NB4 (cell line): ENCODE measurements around the gene GID8.
A peak's percentile ranks its signal among the peaks of the same experiment; 100 is the strongest.

Experiments
- DNase-seq: peaks from one replicate; pipeline ENCODE4 v3.0.0; 2010; ENCODE audit warnings: low read depth
- H3K4me3 ChIP-seq: one replicate; pipeline ENCODE4 v1.5.1; 2011; ENCODE audit warnings: mild to moderate bottlenecking, low read depth, low read length, moderate library complexity
- MYC ChIP-seq: IDR thresholded peaks from 2 replicates; pipeline ENCODE4 v1.6.1; 2011; ENCODE audit warnings: low read depth, low read length
- POLR2A ChIP-seq: IDR thresholded peaks from 2 replicates; pipeline ENCODE4 v1.6.1; 2011; ENCODE audit warnings: mild to moderate bottlenecking; ENCODE audit not compliant: insufficient read length; ENCODE audit errors: extremely low read depth
- TF ChIP-seq, protein P1 (sequence below): IDR thresholded peaks from one replicate; pipeline ENCODE4 v1.5.1; 2012; ENCODE audit warnings: low read depth, low read length
- TF ChIP-seq, protein P2 (sequence below): IDR thresholded peaks from 2 replicates; pipeline ENCODE4 v1.6.1; 2011; ENCODE audit warnings: low read depth, low read length

GID8 gene

GRCh38 chr20:62897666-62898065 lies 40.3 kb upstream of the GID8 start:
- no peak overlapping the region for H3K4me3 ChIP-seq
- no peak for DNase-seq
- TF ChIP-seq MYC (no peak), POLR2A (no peak)

DNA sequence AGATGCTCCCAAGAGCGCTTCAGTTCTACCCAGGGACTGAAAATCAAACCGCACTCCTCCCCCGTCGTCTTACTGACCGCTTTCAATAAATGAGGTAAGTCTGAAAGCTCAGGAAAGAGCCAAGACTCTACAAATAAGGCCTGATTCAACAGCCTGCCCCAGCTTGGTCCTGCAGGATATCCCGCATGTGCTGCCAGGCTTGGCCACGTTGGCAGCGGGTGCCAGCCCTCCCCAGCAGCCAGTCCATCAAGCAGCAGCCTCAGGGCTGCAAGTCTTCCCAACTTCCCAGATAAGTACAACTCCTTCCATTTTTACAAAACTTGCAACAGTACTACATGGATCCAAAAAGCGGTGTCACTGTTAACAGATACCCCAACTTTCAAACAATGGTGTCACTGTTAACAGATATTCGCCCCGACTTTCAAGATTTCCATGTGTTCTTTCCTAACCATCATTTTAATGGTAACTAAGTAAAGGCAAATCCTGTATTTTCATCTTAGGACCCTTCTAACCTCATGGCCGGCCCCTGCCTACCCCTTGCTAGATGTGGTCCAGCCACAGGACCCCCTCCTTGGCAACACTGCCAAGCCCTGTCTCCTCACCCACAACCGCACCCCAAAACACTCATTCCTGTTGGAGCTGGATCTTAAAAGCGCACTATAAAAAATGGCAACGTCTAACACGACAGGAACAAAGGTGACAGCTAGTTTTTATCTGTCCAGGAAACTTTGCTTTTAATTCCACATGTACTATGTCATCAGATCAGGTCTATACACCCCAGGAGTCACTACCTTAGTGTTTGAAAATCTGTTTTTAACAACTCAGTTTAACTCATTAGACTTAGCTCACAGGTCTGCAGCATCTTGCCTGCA lies 39.6 kb upstream of the GID8 start:
- no peak overlapping the region for H3K4me3 ChIP-seq
- DNase-seq, result no peak
- TF ChIP-seq, protein P1, sequence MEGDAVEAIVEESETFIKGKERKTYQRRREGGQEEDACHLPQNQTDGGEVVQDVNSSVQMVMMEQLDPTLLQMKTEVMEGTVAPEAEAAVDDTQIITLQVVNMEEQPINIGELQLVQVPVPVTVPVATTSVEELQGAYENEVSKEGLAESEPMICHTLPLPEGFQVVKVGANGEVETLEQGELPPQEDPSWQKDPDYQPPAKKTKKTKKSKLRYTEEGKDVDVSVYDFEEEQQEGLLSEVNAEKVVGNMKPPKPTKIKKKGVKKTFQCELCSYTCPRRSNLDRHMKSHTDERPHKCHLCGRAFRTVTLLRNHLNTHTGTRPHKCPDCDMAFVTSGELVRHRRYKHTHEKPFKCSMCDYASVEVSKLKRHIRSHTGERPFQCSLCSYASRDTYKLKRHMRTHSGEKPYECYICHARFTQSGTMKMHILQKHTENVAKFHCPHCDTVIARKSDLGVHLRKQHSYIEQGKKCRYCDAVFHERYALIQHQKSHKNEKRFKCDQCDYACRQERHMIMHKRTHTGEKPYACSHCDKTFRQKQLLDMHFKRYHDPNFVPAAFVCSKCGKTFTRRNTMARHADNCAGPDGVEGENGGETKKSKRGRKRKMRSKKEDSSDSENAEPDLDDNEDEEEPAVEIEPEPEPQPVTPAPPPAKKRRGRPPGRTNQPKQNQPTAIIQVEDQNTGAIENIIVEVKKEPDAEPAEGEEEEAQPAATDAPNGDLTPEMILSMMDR, result no peak
- TF ChIP-seq, protein P2, sequence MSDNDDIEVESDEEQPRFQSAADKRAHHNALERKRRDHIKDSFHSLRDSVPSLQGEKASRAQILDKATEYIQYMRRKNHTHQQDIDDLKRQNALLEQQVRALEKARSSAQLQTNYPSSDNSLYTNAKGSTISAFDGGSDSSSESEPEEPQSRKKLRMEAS, result no peak
- TF ChIP-seq MYC (no peak), POLR2A (no peak)

GRCh38 chr20:62898970-62899632 lies 38.8 kb upstream of the GID8 start:
- TF ChIP-seq, protein P1, result no peak
- TF ChIP-seq, protein P2, result no peak
- no peak for TF ChIP-seq MYC
- TF ChIP-seq POLR2A, result no peak
- no peak for DNase-seq
- no peak overlapping the region for H3K4me3 ChIP-seq

- TF ChIP-seq, protein P2, result no peak
- TF ChIP-seq MYC, result no peak
- TF ChIP-seq, protein P1, result no peak
- no peak for TF ChIP-seq POLR2A
- H3K4me3 ChIP-seq, result no peak overlapping the region
- DNase-seq, result no peak
Measured at GRCh38 chr20:62899633-62900051, 38.3 kb upstream of the GID8 start.

- TF ChIP-seq MYC (no peak), POLR2A (peak; percentile 28)
- TF ChIP-seq, protein P1, result peak; percentile 62
- TF ChIP-seq, protein P2, result no peak
- DNase-seq, result peak; percentile 74
- no peak overlapping the region for H3K4me3 ChIP-seq
Measured at GRCh38 chr20:62900052-62900691, 37.8 kb upstream of the GID8 start.
